ENCODE data around the gene LNP1. TPM values are rescaled to one million over a fixed set of nuclear protein-coding genes. Genes with fewer than 3 reads are reported as not detected.

The LNP1 gene
- total and polyA plus RNA-seq, 2 of the 8 experiments (the other 6 are each of a cell fraction or from before 2014, with no cell fraction given), result 6.6 to 8.7 TPM

- no peak for TF ChIP-seq TBP (IDR thresholded peaks at IDR 0.05; ENCODE audit: low read depth, low read length)
- TF ChIP-seq POLR2AphosphoS5 (IDR thresholded peaks at IDR 0.05; ENCODE audit: low read depth, low read length), result no peak
- TF ChIP-seq KDM1A (IDR thresholded peaks at IDR 0.05; ENCODE audit: borderline replicate concordance, low read length), result no peak
Measured at GRCh38 chr3:100448079-100448478, 46.7 kb downstream of the LNP1 start (continued).
